HepG2 (cell line): ENCODE results near the gene BTN1A1. TPM values are rescaled to one million over a fixed set of nuclear protein-coding genes. Genes with fewer than 3 reads are reported as not detected.
A peak's percentile ranks its signal among the peaks of the same experiment; 100 is the strongest.

Experiments used
- AKAP8 ChIP-seq: sonication (generic); formaldehyde crosslinking; IDR thresholded peaks from 2 replicates; pipeline ENCODE4 v1.5.1; 2020; ENCODE audit warnings: mild to moderate bottlenecking, missing genetic modification reagents
- CCAR2 ChIP-seq: fragments of 200-400 bp; formaldehyde crosslinking; optimal IDR thresholded peaks from 2 replicates; pipeline ENCODE3; 2018; ENCODE audit warnings: low read depth, mild to moderate bottlenecking, low read length, moderate library complexity
- ELF4 ChIP-seq: sonication (generic); formaldehyde crosslinking; IDR thresholded peaks from 2 replicates; pipeline ENCODE4 v1.5.0; 2020; ENCODE audit warnings: missing genetic modification reagents, mild to moderate bottlenecking, moderate library complexity, borderline replicate concordance
- FOXM1 ChIP-seq: sonication (generic); formaldehyde crosslinking; IDR thresholded peaks from 2 replicates; pipeline ENCODE4 v1.5.0; 2020; ENCODE audit warnings: missing genetic modification reagents
- HNRNPL ChIP-seq: fragments of 200-400 bp; formaldehyde crosslinking; IDR thresholded peaks from 2 replicates; pipeline ENCODE4 v1.6.1; 2017; ENCODE audit warnings: mild to moderate bottlenecking, low read depth, low read length
- KDM5A ChIP-seq: fragments of 200-600 bp; sonication (generic); IDR thresholded peaks from 2 replicates; pipeline ENCODE4 v1.7.0; 2018; ENCODE audit warnings: antibody characterized with exemption, mild to moderate bottlenecking, low read length, borderline replicate concordance
- MED1 ChIP-seq: sonication (generic); formaldehyde crosslinking; IDR thresholded peaks from 2 replicates; pipeline ENCODE4 v1.4.0; 2020; ENCODE audit warnings: missing genetic modification reagents
- NFYB ChIP-seq: sonication (generic); formaldehyde crosslinking; IDR thresholded peaks from 2 replicates; pipeline ENCODE4 v1.4.0; 2020; ENCODE audit warnings: missing genetic modification reagents
- PHF8 ChIP-seq: sonication (generic); formaldehyde crosslinking; IDR thresholded peaks from 2 replicates; pipeline ENCODE4 v1.5.0; 2020; ENCODE audit warnings: missing genetic modification reagents
- SKI ChIP-seq: fragments of 450-650 bp; IDR thresholded peaks from one replicate; pipeline ENCODE4 v1.6.1; 2018; ENCODE audit warnings: mild to moderate bottlenecking; ENCODE audit not compliant: partially characterized antibody
- TAF1 ChIP-seq: sonication (generic); formaldehyde crosslinking; IDR thresholded peaks from 2 replicates; pipeline ENCODE4 v1.4.0; 2020; ENCODE audit warnings: missing genetic modification reagents
- ZFP41 ChIP-seq: sonication (generic); formaldehyde crosslinking; IDR thresholded peaks from 2 replicates; pipeline ENCODE4 v1.4.0; 2020; ENCODE audit warnings: mild to moderate bottlenecking, missing genetic modification reagents, borderline replicate concordance
- ZMYM4 ChIP-seq: sonication (generic); formaldehyde crosslinking; IDR thresholded peaks from 2 replicates; pipeline ENCODE4 v1.8.1; 2023; ENCODE audit warnings: mild to moderate bottlenecking, missing genetic modification reagents
- ZNF331 ChIP-seq: sonication (generic); formaldehyde crosslinking; IDR thresholded peaks from 2 replicates; pipeline ENCODE4 v1.4.0; 2020; ENCODE audit warnings: missing genetic modification reagents
- ZNF83 ChIP-seq: sonication (generic); formaldehyde crosslinking; IDR thresholded peaks from 2 replicates; pipeline ENCODE4 v1.4.0; 2020; ENCODE audit warnings: missing genetic modification reagents, mild to moderate bottlenecking, borderline replicate concordance
- polyA plus RNA-seq, 8 experiments: library from polyadenylated mRNA; depleted of rRNA in 3 of 8; stranded (reverse) in 7 of 8; unstranded in 1 of 8; fragments of >200 nt; fragmentation: Illumina TruSeq in 4 of 8; extraction: Trizol in 4 of 8; gene quantifications; 2 replicates each; pipeline versions ENCODE4 v1.2.1 to v1.2.3, GENCODE V29; 2011 to 2016; ENCODE audit warnings: low read depth in 4 of 8, missing spikeins in 1 of 8, mixed read lengths in 1 of 8; ENCODE audit not compliant: insufficient read depth in 1 of 8
- total RNA-seq, 5 experiments: library from RNA; depleted of rRNA; stranded (reverse); fragments of >200 nt; fragmentation: Illumina TruSeq; extraction: Trizol; gene quantifications; 2 replicates each; pipeline ENCODE4 v1.2.3, GENCODE V29; 2016; ENCODE audit warnings: low read depth in 1 of 5
- TF ChIP-seq, protein P1 (sequence below): sonication (generic); formaldehyde crosslinking; IDR thresholded peaks from 2 replicates; pipeline ENCODE4 v1.5.0; 2020; ENCODE audit warnings: missing genetic modification reagents
- TF ChIP-seq, protein P2 (sequence below): fragments of 450-650 bp; IDR thresholded peaks from 2 replicates; pipeline ENCODE4 v1.6.1; 2017
- TF ChIP-seq, protein P3 (sequence below): sonication (generic); formaldehyde crosslinking; IDR thresholded peaks from 2 replicates; pipeline ENCODE4 v1.5.0; 2020; ENCODE audit warnings: missing genetic modification reagents
- TF ChIP-seq, protein P4 (sequence below), 2 experiments: sonication (generic) in 1 of 2; formaldehyde crosslinking in 1 of 2; IDR thresholded peaks; 2 replicates each; pipeline versions ENCODE4 v1.4.0 to v1.6.1; 2016 to 2020; ENCODE audit warnings: borderline replicate concordance in 1 of 2, low read depth in 1 of 2, mild to moderate bottlenecking in 1 of 2, missing genetic modification reagents in 1 of 2

BTN1A1 gene
- total and polyA plus RNA-seq, 2 of the 13 experiments (the other 11 are each of a cell fraction or from before 2014, with no cell fraction given), result 0.04 TPM; not detected in 1

DNA sequence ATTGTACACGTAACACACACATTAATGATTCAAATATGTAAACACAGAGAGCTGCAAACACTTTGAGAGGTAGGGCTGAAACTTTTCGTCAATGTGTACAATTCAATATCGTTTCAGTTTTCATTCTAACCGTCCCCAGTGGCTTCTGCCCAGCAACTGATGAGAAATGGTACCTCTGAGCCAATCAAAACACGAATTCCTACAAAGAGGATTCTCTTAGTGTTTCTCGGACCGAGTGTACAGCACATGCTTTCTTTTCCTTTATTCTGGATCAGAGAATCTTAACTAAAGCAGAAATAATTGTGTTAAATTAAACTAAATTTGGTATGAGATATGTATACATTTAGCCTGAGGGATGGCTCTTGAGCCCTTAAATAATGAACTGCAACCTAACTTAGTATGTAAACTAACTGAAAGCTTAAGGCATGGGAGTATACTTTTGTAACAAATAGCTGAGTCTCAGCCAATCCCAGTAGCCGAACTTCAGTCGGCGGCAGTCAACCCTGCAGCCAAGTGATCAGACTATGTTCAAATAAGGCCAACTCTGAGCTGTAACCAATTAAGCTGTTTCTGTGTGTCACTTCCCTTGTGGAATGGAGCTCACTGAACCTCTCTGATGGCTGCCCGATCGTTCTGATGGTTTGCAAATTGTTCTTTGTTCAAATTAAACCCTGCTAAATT lies 26.2 kb upstream of the BTN1A1 start (continued):
- TF ChIP-seq AKAP8 (CRISPR knock-in tag) (0 out of 2 replicates have a peak, but pooled peaks have one; percentile 54), HNRNPL (peak; percentile 72; the same call in 1 of the 2 replicates), KDM5A (peak; percentile 18; the same call in 1 of the 2 replicates), ZNF331 (CRISPR knock-in tag) (peak; percentile 43; the same call in 1 of the 2 replicates), ZNF83 (no peak), ZMYM4 (CRISPR knock-in tag) (peak; percentile 75), FOXM1 (CRISPR knock-in tag) (peak; percentile 84; the same call in 1 of the 2 replicates), TAF1 (CRISPR knock-in tag) (peak; percentile 16; the same call in 1 of the 2 replicates), ELF4 (0 out of 2 replicates have a peak, but pooled peaks have one; percentile 47), CCAR2 (no peak), NFYB (CRISPR knock-in tag) (peak; percentile 76), ZFP41 (CRISPR knock-in tag) (no peak), SKI (peak; percentile 32), PHF8 (peak; percentile 51), MED1 (CRISPR knock-in tag) (peak; percentile 72)
- TF ChIP-seq, protein P1, sequence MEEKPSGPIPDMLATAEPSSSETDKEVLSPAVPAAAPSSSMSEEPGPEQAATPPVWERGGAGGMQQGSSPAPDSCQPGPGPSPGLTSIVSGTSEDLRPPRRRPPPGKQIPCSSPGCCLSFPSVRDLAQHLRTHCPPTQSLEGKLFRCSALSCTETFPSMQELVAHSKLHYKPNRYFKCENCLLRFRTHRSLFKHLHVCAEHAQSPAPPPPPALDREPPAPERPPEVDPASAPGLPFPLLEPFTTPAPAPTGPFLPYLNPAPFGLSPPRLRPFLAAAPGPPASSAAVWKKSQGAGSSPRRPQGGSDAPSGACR (CRISPR knock-in tag), result 0 out of 2 replicates have a peak, but pooled peaks have one; percentile 4
- TF ChIP-seq, protein P2, sequence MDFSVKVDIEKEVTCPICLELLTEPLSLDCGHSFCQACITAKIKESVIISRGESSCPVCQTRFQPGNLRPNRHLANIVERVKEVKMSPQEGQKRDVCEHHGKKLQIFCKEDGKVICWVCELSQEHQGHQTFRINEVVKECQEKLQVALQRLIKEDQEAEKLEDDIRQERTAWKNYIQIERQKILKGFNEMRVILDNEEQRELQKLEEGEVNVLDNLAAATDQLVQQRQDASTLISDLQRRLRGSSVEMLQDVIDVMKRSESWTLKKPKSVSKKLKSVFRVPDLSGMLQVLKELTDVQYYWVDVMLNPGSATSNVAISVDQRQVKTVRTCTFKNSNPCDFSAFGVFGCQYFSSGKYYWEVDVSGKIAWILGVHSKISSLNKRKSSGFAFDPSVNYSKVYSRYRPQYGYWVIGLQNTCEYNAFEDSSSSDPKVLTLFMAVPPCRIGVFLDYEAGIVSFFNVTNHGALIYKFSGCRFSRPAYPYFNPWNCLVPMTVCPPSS, result no peak
- TF ChIP-seq, protein P3, sequence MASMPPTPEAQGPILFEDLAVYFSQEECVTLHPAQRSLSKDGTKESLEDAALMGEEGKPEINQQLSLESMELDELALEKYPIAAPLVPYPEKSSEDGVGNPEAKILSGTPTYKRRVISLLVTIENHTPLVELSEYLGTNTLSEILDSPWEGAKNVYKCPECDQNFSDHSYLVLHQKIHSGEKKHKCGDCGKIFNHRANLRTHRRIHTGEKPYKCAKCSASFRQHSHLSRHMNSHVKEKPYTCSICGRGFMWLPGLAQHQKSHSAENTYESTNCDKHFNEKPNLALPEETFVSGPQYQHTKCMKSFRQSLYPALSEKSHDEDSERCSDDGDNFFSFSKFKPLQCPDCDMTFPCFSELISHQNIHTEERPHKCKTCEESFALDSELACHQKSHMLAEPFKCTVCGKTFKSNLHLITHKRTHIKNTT (CRISPR knock-in tag), result no peak
- TF ChIP-seq, protein P4, sequence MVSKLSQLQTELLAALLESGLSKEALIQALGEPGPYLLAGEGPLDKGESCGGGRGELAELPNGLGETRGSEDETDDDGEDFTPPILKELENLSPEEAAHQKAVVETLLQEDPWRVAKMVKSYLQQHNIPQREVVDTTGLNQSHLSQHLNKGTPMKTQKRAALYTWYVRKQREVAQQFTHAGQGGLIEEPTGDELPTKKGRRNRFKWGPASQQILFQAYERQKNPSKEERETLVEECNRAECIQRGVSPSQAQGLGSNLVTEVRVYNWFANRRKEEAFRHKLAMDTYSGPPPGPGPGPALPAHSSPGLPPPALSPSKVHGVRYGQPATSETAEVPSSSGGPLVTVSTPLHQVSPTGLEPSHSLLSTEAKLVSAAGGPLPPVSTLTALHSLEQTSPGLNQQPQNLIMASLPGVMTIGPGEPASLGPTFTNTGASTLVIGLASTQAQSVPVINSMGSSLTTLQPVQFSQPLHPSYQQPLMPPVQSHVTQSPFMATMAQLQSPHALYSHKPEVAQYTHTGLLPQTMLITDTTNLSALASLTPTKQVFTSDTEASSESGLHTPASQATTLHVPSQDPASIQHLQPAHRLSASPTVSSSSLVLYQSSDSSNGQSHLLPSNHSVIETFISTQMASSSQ (IDR thresholded peaks at IDR 0.05; ENCODE audit: low read depth), result 0 out of 2 replicates have a peak, but pooled peaks have one; percentile 22
- TF ChIP-seq, protein P4 (CRISPR knock-in tag; IDR thresholded peaks at IDR 0.05; ENCODE audit: borderline replicate concordance), result no peak
